Common myeloid progenitor, CD34-positive (primary cell): ENCODE results near the gene YAP1.

Source experiments
- CTCF ChIA-PET: fragments of 350-600 bp; sonication (Branson Sonifier 250); formaldehyde crosslinking; loops from one replicate; lab custom pipeline; 2021; ENCODE audit warnings: antibody characterized with exemption; lab: Charles Lee
- POLR2A ChIA-PET: fragments of 350-600 bp; sonication (Branson Sonifier 250); formaldehyde crosslinking; loops from one replicate; lab custom pipeline; 2021; ENCODE audit warnings: antibody characterized with exemption; lab: Charles Lee
- DNase-seq, 3 donors: peaks; one replicate each; pipeline versions ENCODE4 v3.0.0 to v3.0.0-alpha.2; 2013
- H3K27ac ChIP-seq, 2 experiments: 1 replicate in 1 of 2; 2 replicates in 1 of 2; pipeline ENCODE4 v1.7.0; 2013; ENCODE audit warnings: inconsistent platforms in 2 of 2, low read length in 2 of 2, mild to moderate bottlenecking in 2 of 2, low read depth in 1 of 2, moderate library complexity in 1 of 2; ENCODE audit not compliant: severe bottlenecking in 2 of 2, insufficient read depth in 1 of 2, poor library complexity in 1 of 2
- H3K27me3 ChIP-seq, 5 experiments: replicated peaks in 2 of 5; 1 replicate in 3 of 5; 2 replicates in 2 of 5; pipeline versions ENCODE4 v1.6.1 to v1.7.0; 2013; ENCODE audit warnings: low read length in 4 of 5, mild to moderate bottlenecking in 2 of 5, moderate library complexity in 2 of 5, inconsistent platforms in 1 of 5; ENCODE audit not compliant: insufficient read depth in 5 of 5, control insufficient read depth in 4 of 5
- H3K36me3 ChIP-seq, 4 experiments: 1 replicate in 2 of 4; 2 replicates in 2 of 4; pipeline versions ENCODE4 v1.6.1 to v1.7.0; 2013; ENCODE audit warnings: low read length in 3 of 4, control low read depth in 1 of 4, mild to moderate bottlenecking in 1 of 4; ENCODE audit not compliant: control insufficient read depth in 4 of 4, insufficient read depth in 4 of 4
- H3K4me1 ChIP-seq, 4 experiments: 1 replicate in 3 of 4; 2 replicates in 1 of 4; pipeline versions ENCODE4 v1.6.1 to v1.7.1; 2013; ENCODE audit warnings: low read length in 3 of 4, mild to moderate bottlenecking in 3 of 4, control low read depth in 1 of 4, inconsistent platforms in 1 of 4, moderate library complexity in 1 of 4; ENCODE audit not compliant: control insufficient read depth in 4 of 4, insufficient read depth in 4 of 4; ENCODE audit errors: control extremely low read depth in 1 of 4
- H3K4me3 ChIP-seq, 7 experiments: 1 replicate in 4 of 7; 2 replicates in 3 of 7; pipeline versions ENCODE4 v1.5.1 to v1.7.0; 2013; ENCODE audit warnings: mild to moderate bottlenecking in 7 of 7, low read length in 6 of 7, moderate library complexity in 6 of 7, inconsistent platforms in 2 of 7, low read depth in 2 of 7, control low read depth in 1 of 7; ENCODE audit not compliant: insufficient read depth in 4 of 7, control insufficient read depth in 1 of 7; ENCODE audit errors: extremely low read depth in 1 of 7
- H3K9me3 ChIP-seq, 5 experiments: 1 replicate in 4 of 5; 2 replicates in 1 of 5; pipeline versions ENCODE4 v1.6.1 to v1.7.1; 2013; ENCODE audit warnings: low read length in 4 of 5, mild to moderate bottlenecking in 2 of 5, inconsistent platforms in 1 of 5, low read depth in 1 of 5, moderate library complexity in 1 of 5; ENCODE audit not compliant: control insufficient read depth in 4 of 5, insufficient read depth in 2 of 5; ENCODE audit errors: control extremely low read depth in 1 of 5
- WGBS: methylation state at CpG from one replicate; pipeline ENCODE4 v1.1.5; 2013; ENCODE audit not compliant: insufficient coverage; 5-methylcytosine and 5-hydroxymethylcytosine counted together

The YAP1 gene

GRCh38 chr11:102172127-102172848 lies 62.0 kb downstream of the YAP1 start:
- 81% methylated on average over 2 of the region's 6 CpGs for WGBS
- peaks cover 0 to 34% (median 5%) of the 10 kb centered on the region in 5 experiments for H3K27me3 ChIP-seq
- ChIA-PET CTCF (interaction anchor here (1.0 kb wide), 1 partner anchor 28 kb away, joined by 3 read pairs; no protein-coding TSS in a partner anchor), POLR2A (no interaction called here)
- no peak overlapping the region for H3K4me3 ChIP-seq
- no peaks in the 10 kb centered on the region for H3K9me3 ChIP-seq
- no peak for DNase-seq
- no peaks in the 10 kb centered on the region for H3K36me3 ChIP-seq
- H3K4me1 ChIP-seq = no peaks in the 10 kb centered on the region
- no peak overlapping the region for H3K27ac ChIP-seq

- no peaks in the 10 kb centered on the region for H3K9me3 ChIP-seq
- DNase-seq = no peak
- no peaks in the 10 kb centered on the region for H3K4me1 ChIP-seq
- H3K36me3 ChIP-seq = no peaks in the 10 kb centered on the region
- CTCF ChIA-PET = no interaction called here
- H3K27ac ChIP-seq = no peak overlapping the region
- no peak overlapping the region for H3K4me3 ChIP-seq
- 100% methylated on average over 2 of the region's 2 CpGs for WGBS
- POLR2A ChIA-PET = interaction anchor here (0.5 kb wide), 1 partner anchor 57 kb away, joined by 3 read pairs; no protein-coding TSS in a partner anchor
- H3K27me3 ChIP-seq = peaks cover 0 to 24% (median 0%) of the 10 kb centered on the region in 5 experiments
Measured at GRCh38 chr11:102177126-102177525, 66.9 kb downstream of the YAP1 start.

DNA sequence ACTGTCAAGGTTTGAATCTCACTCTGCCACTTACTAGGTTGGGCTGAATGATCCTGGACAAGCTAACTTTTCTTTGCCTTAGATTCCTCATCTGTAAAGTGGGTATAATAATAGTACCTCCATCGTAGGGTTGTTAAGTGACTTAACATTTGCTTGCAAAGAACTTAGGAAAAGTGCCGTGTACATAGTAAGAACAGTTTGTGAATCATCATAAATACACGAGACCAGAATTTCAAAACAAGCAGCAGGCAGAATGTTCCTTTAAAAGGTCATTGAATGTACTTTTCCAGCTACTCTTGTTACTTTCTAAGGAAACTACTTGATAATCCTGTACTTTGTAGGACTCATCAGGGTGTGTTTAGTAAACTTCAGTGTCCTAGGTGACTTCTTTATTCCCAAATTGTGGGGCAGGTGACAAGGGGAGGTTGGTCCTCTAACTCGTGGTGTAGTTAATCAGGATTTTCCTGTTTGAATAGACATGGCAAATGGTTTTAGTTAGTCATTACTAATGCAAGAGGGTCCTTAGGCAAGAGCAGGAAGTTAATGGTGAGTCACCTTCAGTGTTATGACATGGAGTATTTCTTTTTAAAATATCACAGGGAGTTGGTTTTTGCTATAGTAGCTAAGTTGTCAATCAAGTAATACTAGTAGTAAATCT lies 67.9 kb downstream of the YAP1 start:
- CTCF ChIA-PET = no interaction called here
- Histone ChIP-seq H3K36me3 (no peaks in the 10 kb centered on the region), H3K27ac (no peak overlapping the region), H3K9me3 (no peaks in the 10 kb centered on the region), H3K4me1 (no peaks in the 10 kb centered on the region), H3K27me3 (peaks cover 0 to 17% (median 0%) of the 10 kb centered on the region in 5 experiments), H3K4me3 (no peak overlapping the region)
- WGBS = 100% methylated on average over 2 of the region's 4 CpGs
- peak; percentile 8 to 56 (median 50) for DNase-seq
- POLR2A ChIA-PET = no interaction called here

GRCh38 chr11:102179371-102179770 lies 69.1 kb downstream of the YAP1 start:
- Histone ChIP-seq H3K36me3 (no peaks in the 10 kb centered on the region), H3K27ac (no peak overlapping the region)

DNA sequence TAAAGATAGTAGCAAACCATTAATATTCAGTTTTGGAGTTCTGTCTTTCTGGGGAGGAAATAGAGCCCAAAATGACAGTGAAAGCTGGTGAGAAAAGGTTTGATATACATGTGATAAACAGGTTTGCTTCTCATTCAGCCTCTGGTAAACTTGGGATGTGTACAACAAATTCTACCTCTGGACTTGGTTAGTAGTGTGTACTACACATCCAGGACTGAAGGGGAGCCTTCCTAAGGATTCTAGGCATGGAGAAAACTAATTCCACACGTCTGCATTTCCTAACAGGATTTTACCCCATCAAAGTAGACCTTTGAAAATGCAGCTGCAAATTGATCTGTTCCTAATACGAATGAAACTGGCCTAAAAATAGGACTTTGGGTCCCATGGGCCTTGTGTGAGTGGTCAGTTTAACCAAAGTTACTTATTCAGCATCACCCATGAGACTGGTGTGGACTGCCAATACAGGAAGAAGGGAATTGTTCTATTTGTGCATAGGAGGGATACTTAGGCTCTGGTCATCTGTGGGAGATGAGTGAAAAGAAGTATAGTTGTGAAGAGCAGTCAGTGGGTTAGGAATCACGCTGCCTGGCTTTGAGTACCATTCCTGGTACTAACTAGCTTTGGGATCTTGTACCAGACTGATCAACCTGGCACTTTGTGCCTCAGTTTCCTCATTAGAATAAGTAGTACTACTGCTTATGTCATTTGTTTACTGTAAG lies 74.2 kb downstream of the YAP1 start:
- H3K27me3 ChIP-seq = peaks cover 2 to 27% (median 8%) of the 10 kb centered on the region in 5 experiments
- H3K4me3 ChIP-seq = no peak overlapping the region
- POLR2A ChIA-PET = no interaction called here
- CTCF ChIA-PET = no interaction called here
- whole genome bisulfite sequencing = 92% methylated on average over 3 of the region's 3 CpGs
- DNase-seq = no peak
- H3K27ac ChIP-seq = no peak overlapping the region
- H3K36me3 ChIP-seq = no peaks in the 10 kb centered on the region
- H3K9me3 ChIP-seq = no peaks in the 10 kb centered on the region
- no peaks in the 10 kb centered on the region for H3K4me1 ChIP-seq

More at GRCh38 chr11:102179371-102179770, 69.1 kb downstream of the YAP1 start:
- Histone ChIP-seq H3K4me1 (no peaks in the 10 kb centered on the region), H3K9me3 (no peaks in the 10 kb centered on the region), H3K27me3 (peaks cover 0 to 11% (median 2%) of the 10 kb centered on the region in 5 experiments), H3K4me3 (no peak overlapping the region)
- no peak for DNase-seq
- POLR2A ChIA-PET = no interaction called here
- CTCF ChIA-PET = no interaction called here
- 93% methylated on average over 3 of the region's 4 CpGs for WGBS

DNA sequence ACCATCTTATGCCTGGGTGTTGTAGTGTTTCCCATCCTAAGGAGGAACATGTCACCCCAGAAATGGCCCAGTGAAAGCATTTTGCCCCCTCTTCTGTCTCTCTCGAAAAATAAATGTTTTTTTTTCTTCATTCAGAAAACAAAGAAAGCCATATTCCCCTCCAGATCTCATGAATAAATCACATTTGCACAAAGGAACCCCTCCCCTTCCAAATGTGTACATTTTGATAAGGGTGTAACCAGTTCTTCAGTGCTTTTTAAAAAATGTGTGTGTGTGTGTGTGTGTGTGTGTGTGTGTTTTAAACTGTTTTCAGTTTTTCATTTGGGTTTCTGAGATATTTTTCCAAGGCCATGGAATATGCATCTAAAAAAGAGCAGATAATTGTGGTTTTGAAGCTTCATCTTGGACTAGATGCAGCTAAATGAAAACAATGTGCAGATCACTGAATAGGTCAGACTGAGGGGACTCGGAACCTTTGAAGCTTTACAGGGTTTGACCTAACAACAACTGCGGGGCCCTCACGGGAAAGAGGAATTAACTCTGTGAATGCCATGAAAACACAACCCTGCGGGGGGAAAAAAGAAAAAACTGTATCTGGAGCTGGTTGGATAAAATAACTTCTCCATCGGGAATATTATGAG lies 76.4 kb downstream of the YAP1 start:
- no peak for DNase-seq
- Histone ChIP-seq H3K9me3 (no peaks in the 10 kb centered on the region), H3K27ac (no peak overlapping the region), H3K36me3 (no peaks in the 10 kb centered on the region), H3K4me1 (no peaks in the 10 kb centered on the region), H3K4me3 (no peak overlapping the region), H3K27me3 (peaks cover 2 to 38% (median 8%) of the 10 kb centered on the region in 5 experiments)
- WGBS = 28% methylated on average over 3 of the region's 6 CpGs
- POLR2A ChIA-PET = no interaction called here
- CTCF ChIA-PET = no interaction called here
